Liver (tissue), 9 donors: Measurements from ENCODE around the gene UBE2QL1. TPM values are rescaled to one million over a fixed set of nuclear protein-coding genes. Genes with fewer than 3 reads are reported as not detected.

Experiments used
- DNase-seq: peaks from one replicate; pipeline ENCODE4 v3.0.0-alpha.2; 2017; ENCODE audit warnings: low spot score
- H3K27ac ChIP-seq, 2 donors: one replicate each; pipeline ENCODE4 v1.7.0; 2013; ENCODE audit warnings: inconsistent platforms in 2 of 2, low read length in 2 of 2, control low read depth in 1 of 2, low read depth in 1 of 2, mild to moderate bottlenecking in 1 of 2
- H3K27me3 ChIP-seq, 4 donors: one replicate each; pipeline versions ENCODE4 v1.6.1 to v1.7.0; 2013; ENCODE audit warnings: low read length in 3 of 4, inconsistent platforms in 1 of 4, mild to moderate bottlenecking in 1 of 4, moderate library complexity in 1 of 4; ENCODE audit not compliant: control insufficient read depth in 4 of 4, insufficient read depth in 4 of 4
- H3K36me3 ChIP-seq, 4 donors: one replicate each; pipeline versions ENCODE4 v1.6.1 to v1.7.0; 2013; ENCODE audit warnings: low read length in 3 of 4, mild to moderate bottlenecking in 3 of 4, low read depth in 1 of 4, moderate library complexity in 1 of 4; ENCODE audit not compliant: control insufficient read depth in 4 of 4, insufficient read depth in 3 of 4
- H3K4me1 ChIP-seq, 4 donors: one replicate each; pipeline versions ENCODE4 v1.6.1 to v1.7.0; 2013; ENCODE audit warnings: low read length in 3 of 4, mild to moderate bottlenecking in 3 of 4, moderate library complexity in 1 of 4; ENCODE audit not compliant: control insufficient read depth in 4 of 4, insufficient read depth in 4 of 4
- H3K4me3 ChIP-seq, 3 donors: one replicate each; pipeline versions ENCODE4 v1.6.1 to v1.7.0; 2013; ENCODE audit warnings: low read length in 3 of 3, control low read depth in 1 of 3, low read depth in 1 of 3, mild to moderate bottlenecking in 1 of 3
- H3K9ac ChIP-seq, 2 donors: one replicate each; pipeline ENCODE4 v1.7.0; 2013; ENCODE audit warnings: low read length in 2 of 2, mild to moderate bottlenecking in 2 of 2, moderate library complexity in 2 of 2, control low read depth in 1 of 2, low read depth in 1 of 2
- H3K9me3 ChIP-seq, 4 donors: one replicate each; pipeline versions ENCODE4 v1.6.1 to v1.7.0; 2013; ENCODE audit warnings: low read length in 3 of 4; ENCODE audit not compliant: control insufficient read depth in 4 of 4
- EGR1 ChIP-seq, 2 donors: IDR thresholded peaks; 2 replicates each; pipeline ENCODE4 v1.6.1; 2016 to 2018; ENCODE audit warnings: antibody characterized with exemption in 2 of 2, low read depth in 2 of 2
- FOXA1 ChIP-seq: IDR thresholded peaks from 2 replicates; pipeline ENCODE4 v1.6.1; 2016; ENCODE audit warnings: antibody characterized with exemption
- FOXA2 ChIP-seq: IDR thresholded peaks from 2 replicates; pipeline ENCODE4 v1.6.1; 2016; ENCODE audit warnings: antibody characterized with exemption
- HNF4A ChIP-seq, 2 donors: conservative IDR thresholded peaks; 2 replicates each; pipeline ENCODE4 v1.6.1; 2016; ENCODE audit warnings: antibody characterized with exemption in 2 of 2, mild to moderate bottlenecking in 2 of 2
- RAD21 ChIP-seq, 2 donors: IDR thresholded peaks; 2 replicates each; pipeline ENCODE4 v1.6.1; 2016; ENCODE audit warnings: antibody characterized with exemption in 2 of 2, mild to moderate bottlenecking in 2 of 2
- RXRA ChIP-seq, 2 donors: IDR thresholded peaks; 2 replicates each; pipeline ENCODE4 v1.6.1; 2017 to 2018; ENCODE audit warnings: antibody characterized with exemption in 2 of 2, mild to moderate bottlenecking in 1 of 2
- SP1 ChIP-seq: IDR thresholded peaks from 2 replicates; pipeline ENCODE4 v1.6.1; 2018; ENCODE audit warnings: antibody characterized with exemption, mild to moderate bottlenecking
- YY1 ChIP-seq: IDR thresholded peaks from 2 replicates; pipeline ENCODE4 v1.6.1; 2016; ENCODE audit warnings: antibody characterized with exemption, mild to moderate bottlenecking
- WGBS: extraction: QIAGEN DNeasy Blood & Tissue Kit; methylation state at CpG from one replicate; pipeline ENCODE4 v1.1.7; 2013; 5-methylcytosine and 5-hydroxymethylcytosine counted together
- polyA plus RNA-seq, 2 donors: library from polyadenylated mRNA; stranded (reverse) in 1 of 2; unstranded in 1 of 2; fragments of 200-250 nt in 1 of 2; fragments of >200 nt in 1 of 2; fragmentation: Nextera tagmentation in 1 of 2; extraction: Ambion mirVana in 1 of 2; gene quantifications; one replicate each; pipeline versions ENCODE4 v1.2.1 to v1.2.3, GENCODE V29; 2013 to 2015
- total RNA-seq, 2 donors: library from RNA; depleted of rRNA; stranded (reverse); fragments of >200 nt; gene quantifications; one replicate each; pipeline ENCODE4 v1.2.3, GENCODE V29; 2014
- TF ChIP-seq, protein P1 (sequence below): IDR thresholded peaks from 2 replicates; pipeline ENCODE4 v1.6.1; 2016; ENCODE audit warnings: antibody characterized with exemption
- TF ChIP-seq, protein P2 (sequence below): fragments of 150-350 bp; IDR thresholded peaks from 2 replicates; pipeline ENCODE4 v1.5.1; 2017; ENCODE audit warnings: improper control_type of control experiment, low read depth, low read length; ENCODE audit not compliant: missing input control
- TF ChIP-seq, protein P3 (sequence below): IDR thresholded peaks from 2 replicates; pipeline ENCODE4 v1.6.1; 2016; ENCODE audit warnings: antibody characterized with exemption
- donor health status: healthy.
- donor health status: healthy.
- donor health status: healthy.
- donor health status: healthy.
- donor health status: healthy.

UBE2QL1 gene
- total and polyA plus RNA-seq, 4 donors: 0.09 to 1.9 (median 0.36) TPM

DNA sequence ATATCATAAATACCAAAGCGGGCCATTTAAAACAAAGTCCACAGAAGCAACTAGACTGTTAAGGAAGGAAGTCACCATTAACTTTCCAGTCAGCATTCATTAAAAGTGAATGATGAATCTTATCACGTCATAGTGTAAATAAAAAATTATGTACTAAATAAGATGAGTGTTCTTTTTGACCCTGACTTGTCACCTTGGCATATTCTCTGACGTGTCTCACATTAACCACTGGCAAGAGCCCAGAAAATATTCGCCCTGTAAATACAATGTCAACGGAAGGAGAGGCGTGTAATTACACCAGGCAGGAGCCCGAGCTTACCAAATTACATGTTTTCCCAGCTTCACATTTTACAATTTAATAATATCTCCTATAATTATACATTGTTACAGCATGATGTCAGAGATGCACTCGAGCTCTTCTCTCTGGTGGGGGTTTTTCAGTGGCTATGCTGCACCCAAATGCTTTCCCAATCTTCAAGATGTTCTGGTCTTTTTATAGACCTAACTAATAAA lies 29.3 kb upstream of the UBE2QL1 start:
- DNase-seq: no peak
- Histone ChIP-seq H3K36me3 (no peaks in the 10 kb centered on the region), H3K27ac (no peak overlapping the region), H3K9me3 (no peaks in the 10 kb centered on the region), H3K9ac (no peak overlapping the region), H3K27me3 (peaks cover 0 to 2% (median 0%) of the 10 kb centered on the region in 4 donors), H3K4me3 (no peak overlapping the region), H3K4me1 (no peaks in the 10 kb centered on the region)
- WGBS: 57% methylated on average over 8 of the region's 8 CpGs
- no peak for TF ChIP-seq FOXA1

DNA sequence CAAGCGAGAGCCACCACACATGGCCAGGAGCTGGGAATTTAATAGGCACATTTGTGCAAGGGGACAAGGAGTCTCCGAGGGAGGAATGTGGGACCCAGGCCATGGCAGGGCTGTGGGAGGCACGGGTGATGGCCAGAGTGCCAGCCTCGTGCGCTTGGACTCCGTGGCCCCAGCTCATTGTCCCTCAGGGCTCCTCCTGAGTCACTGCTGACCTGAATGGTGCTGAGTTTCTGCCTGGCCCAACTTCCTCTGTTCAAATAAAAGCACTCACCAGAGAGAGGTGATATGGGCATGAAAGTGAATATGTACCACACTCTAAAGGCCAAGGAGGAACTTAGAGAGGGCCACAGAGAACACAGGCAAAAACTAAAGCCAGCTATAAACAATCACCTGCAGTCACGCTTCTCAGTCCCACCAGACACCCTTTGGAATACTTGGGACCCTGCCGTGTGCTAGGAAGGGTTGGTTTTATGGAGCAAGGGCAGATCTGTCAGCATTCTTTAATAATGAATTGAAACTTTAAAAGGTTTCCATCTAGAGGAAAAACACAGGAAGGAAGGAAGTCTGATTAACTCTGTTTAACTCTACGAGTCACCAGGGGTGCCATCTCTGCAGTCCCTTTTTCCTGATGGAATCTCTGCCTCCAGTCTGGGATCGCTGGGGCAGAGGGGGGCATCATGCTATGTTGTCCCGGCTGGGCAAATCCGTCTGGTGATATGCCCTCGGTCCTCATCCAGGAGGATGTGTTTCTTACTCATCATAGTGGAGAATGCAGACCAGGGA lies 25.1 kb upstream of the UBE2QL1 start:
- Histone ChIP-seq H3K27me3 (peaks cover 0 to 6% (median 0%) of the 10 kb centered on the region in 4 donors), H3K9ac (no peak overlapping the region), H3K27ac (no peak overlapping the region), H3K36me3 (no peaks in the 10 kb centered on the region), H3K9me3 (no peaks in the 10 kb centered on the region), H3K4me1 (no peaks in the 10 kb centered on the region), H3K4me3 (no peak overlapping the region)
- WGBS: 76% methylated on average over 13 of the region's 13 CpGs
- TF ChIP-seq SP1 (no peak), EGR1 (IDR thresholded peaks at IDR 0.05; ENCODE audit: low read depth in 2 of 2) (no peak), FOXA2 (no peak), FOXA1 (no peak), RAD21 (IDR thresholded peaks at IDR 0.05) (no peak), HNF4A (conservative IDR thresholded peaks at IDR 0.05) (no peak), RXRA (IDR thresholded peaks at IDR 0.05) (no peak), YY1 (no peak)
- TF ChIP-seq, protein P1, sequence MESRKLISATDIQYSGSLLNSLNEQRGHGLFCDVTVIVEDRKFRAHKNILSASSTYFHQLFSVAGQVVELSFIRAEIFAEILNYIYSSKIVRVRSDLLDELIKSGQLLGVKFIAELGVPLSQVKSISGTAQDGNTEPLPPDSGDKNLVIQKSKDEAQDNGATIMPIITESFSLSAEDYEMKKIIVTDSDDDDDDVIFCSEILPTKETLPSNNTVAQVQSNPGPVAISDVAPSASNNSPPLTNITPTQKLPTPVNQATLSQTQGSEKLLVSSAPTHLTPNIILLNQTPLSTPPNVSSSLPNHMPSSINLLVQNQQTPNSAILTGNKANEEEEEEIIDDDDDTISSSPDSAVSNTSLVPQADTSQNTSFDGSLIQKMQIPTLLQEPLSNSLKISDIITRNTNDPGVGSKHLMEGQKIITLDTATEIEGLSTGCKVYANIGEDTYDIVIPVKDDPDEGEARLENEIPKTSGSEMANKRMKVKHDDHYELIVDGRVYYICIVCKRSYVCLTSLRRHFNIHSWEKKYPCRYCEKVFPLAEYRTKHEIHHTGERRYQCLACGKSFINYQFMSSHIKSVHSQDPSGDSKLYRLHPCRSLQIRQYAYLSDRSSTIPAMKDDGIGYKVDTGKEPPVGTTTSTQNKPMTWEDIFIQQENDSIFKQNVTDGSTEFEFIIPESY: no peak
- TF ChIP-seq, protein P2, sequence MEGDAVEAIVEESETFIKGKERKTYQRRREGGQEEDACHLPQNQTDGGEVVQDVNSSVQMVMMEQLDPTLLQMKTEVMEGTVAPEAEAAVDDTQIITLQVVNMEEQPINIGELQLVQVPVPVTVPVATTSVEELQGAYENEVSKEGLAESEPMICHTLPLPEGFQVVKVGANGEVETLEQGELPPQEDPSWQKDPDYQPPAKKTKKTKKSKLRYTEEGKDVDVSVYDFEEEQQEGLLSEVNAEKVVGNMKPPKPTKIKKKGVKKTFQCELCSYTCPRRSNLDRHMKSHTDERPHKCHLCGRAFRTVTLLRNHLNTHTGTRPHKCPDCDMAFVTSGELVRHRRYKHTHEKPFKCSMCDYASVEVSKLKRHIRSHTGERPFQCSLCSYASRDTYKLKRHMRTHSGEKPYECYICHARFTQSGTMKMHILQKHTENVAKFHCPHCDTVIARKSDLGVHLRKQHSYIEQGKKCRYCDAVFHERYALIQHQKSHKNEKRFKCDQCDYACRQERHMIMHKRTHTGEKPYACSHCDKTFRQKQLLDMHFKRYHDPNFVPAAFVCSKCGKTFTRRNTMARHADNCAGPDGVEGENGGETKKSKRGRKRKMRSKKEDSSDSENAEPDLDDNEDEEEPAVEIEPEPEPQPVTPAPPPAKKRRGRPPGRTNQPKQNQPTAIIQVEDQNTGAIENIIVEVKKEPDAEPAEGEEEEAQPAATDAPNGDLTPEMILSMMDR: no peak
- TF ChIP-seq, protein P3, sequence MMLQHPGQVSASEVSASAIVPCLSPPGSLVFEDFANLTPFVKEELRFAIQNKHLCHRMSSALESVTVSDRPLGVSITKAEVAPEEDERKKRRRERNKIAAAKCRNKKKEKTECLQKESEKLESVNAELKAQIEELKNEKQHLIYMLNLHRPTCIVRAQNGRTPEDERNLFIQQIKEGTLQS: no peak
- no peak for DNase-seq

DNA sequence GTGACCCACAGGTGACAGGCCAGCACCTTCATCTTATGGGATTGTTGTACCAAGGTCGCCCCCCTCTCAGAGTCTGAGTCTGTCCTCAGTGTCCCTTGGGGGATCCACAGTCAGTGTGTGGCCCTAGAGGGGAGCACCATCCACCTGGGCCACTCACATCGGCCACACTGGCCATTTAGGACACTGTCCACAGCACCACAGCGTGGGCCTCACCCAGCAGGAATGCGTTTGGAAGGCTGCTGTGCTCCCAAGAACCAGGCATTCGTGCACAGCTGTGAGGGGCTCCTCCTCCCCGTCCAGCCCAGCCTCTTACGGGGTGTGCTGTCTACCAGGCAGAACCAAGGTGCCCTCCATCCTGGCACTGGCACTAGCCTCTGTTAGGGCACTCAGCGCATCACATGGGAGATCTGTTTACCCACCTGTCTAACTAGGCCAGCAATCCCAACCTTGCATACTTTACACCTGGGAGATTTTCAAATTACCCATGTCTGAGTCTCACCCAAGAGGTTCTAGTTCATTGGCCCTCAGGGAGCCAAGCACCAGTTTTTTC lies 24.5 kb upstream of the UBE2QL1 start:
- WGBS: 86% methylated on average over 8 of the region's 8 CpGs
- H3K9me3 ChIP-seq: no peaks in the 10 kb centered on the region
- no peaks in the 10 kb centered on the region for H3K4me1 ChIP-seq
- TF ChIP-seq, protein P1: no peak
- H3K9ac ChIP-seq: no peak overlapping the region
- H3K27me3 ChIP-seq: peaks cover 0 to 6% (median 0%) of the 10 kb centered on the region in 4 donors
- no peak for DNase-seq
- no peak overlapping the region for H3K27ac ChIP-seq
- no peaks in the 10 kb centered on the region for H3K36me3 ChIP-seq
- H3K4me3 ChIP-seq: no peak overlapping the region
